ENCODE results near the gene PTCRA. TPM values are rescaled to one million over a fixed set of nuclear protein-coding genes. Genes with fewer than 3 reads are reported as not detected.

PTCRA gene
- total and polyA plus RNA-seq, 2 experiments from 2014 or later: not detected

GRCh38 chr6:42942444-42942843 lies 26.6 kb downstream of the PTCRA start (continued):
- TF ChIP-seq REST (IDR thresholded peaks at IDR 0.05; ENCODE audit: unreplicated experiment): no peak
- no peak for TF ChIP-seq ZNF114 (CRISPR knock-in tag; IDR thresholded peaks at IDR 0.05)
- TF ChIP-seq EZH2 (IDR thresholded peaks at IDR 0.05; ENCODE audit: low read depth, unreplicated experiment): no peak
- TF ChIP-seq JUNB (IDR thresholded peaks at IDR 0.05; ENCODE audit: unreplicated experiment): no peak

GRCh38 chr6:42947950-42948349 lies 32.1 kb downstream of the PTCRA start:
- no peak overlapping the region for H3K4me2 ChIP-seq
- no peaks in the 10 kb centered on the region for H3K4me1 ChIP-seq (ENCODE audit: insufficient read depth)
- Mint-ChIP-seq H3K27me3 (ENCODE audit: insufficient read depth, low read depth, poor library complexity) (peaks cover 7% of the 10 kb centered on the region), H3K27ac (no peak overlapping the region), H3K4me3 (no peak overlapping the region), H3K4me1 (peaks cover 9% of the 10 kb centered on the region; the same call in 2 of the 3 replicates), H3K9me3 (no peaks in the 10 kb centered on the region), H3K36me3 (ENCODE audit: low read depth) (peaks cover 19% of the 10 kb centered on the region; the same call in 2 of the 3 replicates)
- no peaks in the 10 kb centered on the region for H3K9me2 ChIP-seq (ENCODE audit: insufficient read depth)
- ATAC-seq (no peak), DNase-seq (ENCODE audit: low spot score) (no peak)
- H3K27me3 ChIP-seq (ENCODE audit: insufficient read depth): no peaks in the 10 kb centered on the region
- no peak overlapping the region for H3K4me3 ChIP-seq
- peak overlapping the region; percentile 3; the same call in 1 of the 2 replicates for H3K27ac ChIP-seq (ENCODE audit: low read depth)
- no peak overlapping the region for H2AFZ ChIP-seq
- H3K36me3 ChIP-seq (ENCODE audit: insufficient read depth): no peaks in the 10 kb centered on the region
- no peak for TF ChIP-seq EZH2 (IDR thresholded peaks at IDR 0.05; ENCODE audit: low read depth, unreplicated experiment)
- no peak for TF ChIP-seq EZH2phosphoT487 (IDR thresholded peaks at IDR 0.05; ENCODE audit: unreplicated experiment)
- TF ChIP-seq JUNB (IDR thresholded peaks at IDR 0.05; ENCODE audit: unreplicated experiment): no peak
- no peak for TF ChIP-seq ZNF462 (CRISPR knock-in tag; IDR thresholded peaks at IDR 0.05)
- no peak for TF ChIP-seq POLR2AphosphoS5 (IDR thresholded peaks at IDR 0.05; ENCODE audit: low read depth)
- TF ChIP-seq CREB1 (CRISPR knock-in tag; IDR thresholded peaks at IDR 0.05; ENCODE audit: low read depth): no peak
- no peaks in the 10 kb centered on the region; the same call in 1 of the 2 replicates for H4K20me1 ChIP-seq (replicated peaks; ENCODE audit: insufficient read depth)
- H3K79me2 ChIP-seq (replicated peaks; ENCODE audit: insufficient read depth): no peaks in the 10 kb centered on the region
- H3F3A ChIP-seq (replicated peaks; ENCODE audit: low read depth): no peaks in the 10 kb centered on the region
